AG04450 (cell line): ENCODE measurements around the gene NRM. TPM values are rescaled to one million over a fixed set of nuclear protein-coding genes. Genes with fewer than 3 reads are reported as not detected.

Source experiments
- CTCF ChIA-PET: fragments of 300-600, 350-600 bp; formaldehyde crosslinking; extraction: SDS; loops from one replicate; lab custom pipeline; 2022; ENCODE audit warnings: antibody characterized with exemption, inconsistent platforms; lab: Charles Lee
- POLR2A ChIA-PET: fragments of 350-600 bp; formaldehyde crosslinking; extraction: SDS; loops from one replicate; lab custom pipeline; 2021; ENCODE audit warnings: antibody characterized with exemption, inconsistent platforms; lab: Yijun Ruan, JAX
- DNase-seq: peaks from one replicate; pipeline ENCODE4 v3.0.0-alpha.2; 2011; ENCODE audit warnings: low read depth, low spot score
- H3K27ac ChIP-seq: one replicate; pipeline ENCODE4 v1.5.1; 2012; ENCODE audit warnings: low read depth, low read length, control low read depth
- H3K27me3 ChIP-seq: one replicate; pipeline ENCODE4 v1.6.0; 2012; ENCODE audit warnings: low read length; ENCODE audit not compliant: control insufficient read depth, insufficient read depth
- H3K4me3 ChIP-seq: 2 replicates; pipeline ENCODE4 v1.5.1; 2011; ENCODE audit warnings: mild to moderate bottlenecking, low read depth, low read length, control low read depth
- H3K9me3 ChIP-seq: 2 replicates; pipeline ENCODE4 v1.5.1; 2012; ENCODE audit warnings: low read length; ENCODE audit not compliant: control insufficient read depth, insufficient read depth
- CTCF ChIP-seq: IDR thresholded peaks from 2 replicates; pipeline ENCODE4 v1.5.1; 2011; ENCODE audit warnings: low read depth, low read length, control low read depth, inconsistent platforms
- polyA plus RNA-seq: library from polyadenylated mRNA; depleted of rRNA; stranded (reverse); fragments of >200 nt; gene quantifications from 2 replicates; pipeline ENCODE4 v1.2.3, GENCODE V29; 2011

NRM gene
- polyA plus RNA-seq, 1 experiment: 14.6 TPM

GRCh38 chr6:30696432-30696831 lies 5.6 kb upstream of the NRM start:
- no peak overlapping the region for H3K4me3 ChIP-seq
- no peaks in the 10 kb centered on the region for H3K9me3 ChIP-seq
- TF ChIP-seq CTCF: no peak
- ChIA-PET CTCF (no interaction called here), POLR2A (interaction anchor here (1.1 kb wide), 1 partner anchor 23 kb away, joined by 3 read pairs; no protein-coding TSS in a partner anchor)
- H3K27ac ChIP-seq: no peak overlapping the region
- H3K27me3 ChIP-seq: no peaks in the 10 kb centered on the region
- no peak for DNase-seq

DNA sequence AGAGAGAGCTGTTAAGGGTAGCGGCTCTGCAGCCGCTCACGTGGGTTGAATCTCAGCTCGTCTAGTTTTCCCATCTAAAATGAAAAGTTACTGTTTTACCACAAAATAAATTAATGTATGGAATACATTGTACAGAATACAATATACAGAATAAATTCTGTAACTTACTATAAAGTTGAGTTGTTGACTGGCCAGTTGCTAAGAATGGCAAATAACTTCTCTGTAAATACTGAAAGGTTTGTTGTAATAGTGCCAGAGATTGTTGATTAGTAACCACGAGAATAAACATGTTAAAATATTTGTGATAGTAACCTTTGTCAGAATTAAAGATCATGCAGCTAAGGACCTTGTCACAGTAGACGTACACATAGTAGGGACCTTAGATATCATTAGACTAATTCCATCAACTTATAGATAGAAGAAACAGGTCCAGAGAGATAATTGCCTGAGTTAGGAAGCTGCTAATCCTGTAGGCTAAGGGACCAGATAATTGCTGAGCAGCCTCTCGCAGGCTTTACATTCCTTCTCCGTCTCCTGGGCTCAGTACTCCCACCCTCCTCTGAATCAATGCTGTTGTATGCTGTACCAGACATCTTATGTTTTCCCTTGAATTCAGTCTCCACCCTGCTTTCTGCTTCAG lies 544 bp upstream of the NRM start:
- Histone ChIP-seq H3K4me3 (peak overlapping the region; percentile 45), H3K27ac (no peak overlapping the region), H3K27me3 (no peaks in the 10 kb centered on the region), H3K9me3 (no peaks in the 10 kb centered on the region; the same call in 1 of the 2 replicates)
- TF ChIP-seq CTCF: no peak
- CTCF ChIA-PET: interaction anchor here (1.0 to 1.6 kb wide), 2 partner anchors 12 to 32 kb away, joined by 3 to 12 read pairs; no protein-coding TSS in a partner anchor
- POLR2A ChIA-PET: interaction anchor here (0.6 to 4.8 kb wide), 6 partner anchors 9 to 120 kb away, joined by 3 to 43 read pairs (median 5); partner anchors contain the start of genes ABCF1, MDC1 and TUBB
- DNase-seq: no peak

GRCh38 chr6:30689985-30690384 lies 799 bp downstream of the NRM start:
- Histone ChIP-seq H3K27me3 (no peaks in the 10 kb centered on the region), H3K27ac (peak overlapping the region; percentile 69), H3K9me3 (no peaks in the 10 kb centered on the region; the same call in 1 of the 2 replicates), H3K4me3 (peak overlapping the region; percentile 87)
- no peak for DNase-seq
- POLR2A ChIA-PET: interaction anchor here (0.6 to 4.8 kb wide), 7 partner anchors 8 to 119 kb away, joined by 3 to 43 read pairs (median 5); partner anchors contain the start of genes ABCF1, MDC1 and TUBB
- CTCF ChIA-PET: interaction anchor here (1.6 kb wide), 1 partner anchor 11 kb away, joined by 12 read pairs; no protein-coding TSS in a partner anchor
- TF ChIP-seq CTCF: no peak

DNA sequence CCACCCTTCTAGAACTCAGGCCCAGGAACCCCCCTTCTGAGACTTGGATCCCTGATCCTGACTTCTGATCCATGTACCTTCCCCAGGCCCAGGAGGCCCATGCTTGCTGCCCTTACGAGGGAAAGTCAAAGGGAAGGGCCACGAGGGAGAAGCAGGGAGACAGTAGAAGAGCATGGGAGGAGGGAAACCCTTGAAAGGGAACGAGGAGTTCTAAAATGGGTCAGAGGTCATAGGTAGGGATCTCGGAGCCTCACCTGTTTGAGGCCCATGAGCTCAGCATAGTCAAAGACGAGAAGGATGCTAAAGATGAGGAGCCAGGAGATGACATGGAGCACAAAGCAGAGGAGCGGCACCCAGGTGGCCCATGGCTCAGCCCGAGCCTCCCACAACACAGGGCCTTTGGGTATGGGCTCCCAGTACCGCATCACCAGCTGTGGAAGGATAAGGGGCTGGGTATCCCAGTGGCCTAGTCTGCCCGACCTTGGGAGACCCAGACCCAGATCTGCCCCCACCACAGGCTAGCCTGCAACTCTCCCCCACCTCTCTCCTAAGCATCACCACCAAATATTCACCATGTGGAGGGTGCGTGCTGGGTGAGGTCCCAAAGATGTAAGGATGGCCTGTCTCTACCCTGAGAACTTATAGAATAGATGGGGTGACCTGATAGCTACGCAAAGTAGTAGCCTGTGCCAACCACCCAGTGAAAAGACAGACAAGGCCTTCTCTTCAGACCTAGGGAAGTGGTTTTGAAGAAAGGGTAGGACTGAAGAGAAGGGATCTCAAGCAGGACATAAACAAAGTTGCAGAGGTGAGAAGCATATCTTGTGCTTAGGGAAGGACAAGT lies 1.5 kb downstream of the NRM start:
- no peak for DNase-seq
- ChIA-PET POLR2A (interaction anchor here (1.0 to 4.8 kb wide), 2 partner anchors 23 to 32 kb away, joined by 3 to 43 read pairs; partner anchors contain the start of gene TUBB), CTCF (interaction anchor here (1.2 kb wide), 1 partner anchor 391 kb away, joined by 3 read pairs; no protein-coding TSS in a partner anchor)
- Histone ChIP-seq H3K27ac (no peak overlapping the region), H3K27me3 (no peaks in the 10 kb centered on the region), H3K4me3 (peak overlapping the region; percentile 87; the same call in 1 of the 2 replicates), H3K9me3 (no peaks in the 10 kb centered on the region; the same call in 1 of the 2 replicates)
- no peak for TF ChIP-seq CTCF
